WTC11 (cell line): ENCODE results near the gene ZBP1.

Experiments used
- TF ChIP-seq, protein P1 (sequence below): sonication (generic); formaldehyde crosslinking; IDR thresholded peaks from 2 replicates; pipeline ENCODE4 v1.8.1; 2022; ENCODE audit warnings: low read depth, missing genetic modification reagents, borderline replicate concordance
- TF ChIP-seq, protein P2 (sequence below): fragments of 200-600 bp; IDR thresholded peaks from 2 replicates; pipeline ENCODE4 v1.8.0; 2022; ENCODE audit warnings: antibody characterized with exemption
- TF ChIP-seq, protein P3 (sequence below): sonication (generic); formaldehyde crosslinking; IDR thresholded peaks from 2 replicates; pipeline ENCODE4 v1.8.0; 2022; ENCODE audit warnings: missing genetic modification reagents
- TF ChIP-seq, protein P4 (sequence below): fragments of 250-450 bp; sonication (Bioruptor Pico); IDR thresholded peaks from 2 replicates; pipeline ENCODE4 v2.1.2; 2022; ENCODE audit warnings: mild to moderate bottlenecking, moderate library complexity

DNA sequence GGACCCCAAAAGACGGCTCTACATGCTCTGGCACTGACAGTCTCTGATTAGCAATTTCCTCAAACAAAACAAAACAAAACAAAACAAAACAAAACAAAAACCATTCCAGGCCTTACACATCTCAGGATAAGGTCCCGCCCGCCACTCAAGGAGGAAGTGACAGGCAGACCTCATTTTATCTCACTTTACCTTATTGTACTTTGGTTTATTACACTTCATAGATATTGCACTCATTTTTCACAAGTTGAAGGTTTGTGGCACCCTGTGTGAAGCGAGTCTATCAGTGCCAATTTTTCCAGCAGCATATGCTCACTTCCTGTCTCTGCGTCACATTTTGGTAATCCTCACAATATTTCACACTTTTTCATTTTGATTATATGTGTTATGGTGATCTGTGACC is 15.2 kb downstream of the ZBP1 start:
- TF ChIP-seq, protein P1, sequence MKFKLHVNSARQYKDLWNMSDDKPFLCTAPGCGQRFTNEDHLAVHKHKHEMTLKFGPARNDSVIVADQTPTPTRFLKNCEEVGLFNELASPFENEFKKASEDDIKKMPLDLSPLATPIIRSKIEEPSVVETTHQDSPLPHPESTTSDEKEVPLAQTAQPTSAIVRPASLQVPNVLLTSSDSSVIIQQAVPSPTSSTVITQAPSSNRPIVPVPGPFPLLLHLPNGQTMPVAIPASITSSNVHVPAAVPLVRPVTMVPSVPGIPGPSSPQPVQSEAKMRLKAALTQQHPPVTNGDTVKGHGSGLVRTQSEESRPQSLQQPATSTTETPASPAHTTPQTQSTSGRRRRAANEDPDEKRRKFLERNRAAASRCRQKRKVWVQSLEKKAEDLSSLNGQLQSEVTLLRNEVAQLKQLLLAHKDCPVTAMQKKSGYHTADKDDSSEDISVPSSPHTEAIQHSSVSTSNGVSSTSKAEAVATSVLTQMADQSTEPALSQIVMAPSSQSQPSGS (CRISPR knock-in tag), result no peak
- TF ChIP-seq, protein P2, sequence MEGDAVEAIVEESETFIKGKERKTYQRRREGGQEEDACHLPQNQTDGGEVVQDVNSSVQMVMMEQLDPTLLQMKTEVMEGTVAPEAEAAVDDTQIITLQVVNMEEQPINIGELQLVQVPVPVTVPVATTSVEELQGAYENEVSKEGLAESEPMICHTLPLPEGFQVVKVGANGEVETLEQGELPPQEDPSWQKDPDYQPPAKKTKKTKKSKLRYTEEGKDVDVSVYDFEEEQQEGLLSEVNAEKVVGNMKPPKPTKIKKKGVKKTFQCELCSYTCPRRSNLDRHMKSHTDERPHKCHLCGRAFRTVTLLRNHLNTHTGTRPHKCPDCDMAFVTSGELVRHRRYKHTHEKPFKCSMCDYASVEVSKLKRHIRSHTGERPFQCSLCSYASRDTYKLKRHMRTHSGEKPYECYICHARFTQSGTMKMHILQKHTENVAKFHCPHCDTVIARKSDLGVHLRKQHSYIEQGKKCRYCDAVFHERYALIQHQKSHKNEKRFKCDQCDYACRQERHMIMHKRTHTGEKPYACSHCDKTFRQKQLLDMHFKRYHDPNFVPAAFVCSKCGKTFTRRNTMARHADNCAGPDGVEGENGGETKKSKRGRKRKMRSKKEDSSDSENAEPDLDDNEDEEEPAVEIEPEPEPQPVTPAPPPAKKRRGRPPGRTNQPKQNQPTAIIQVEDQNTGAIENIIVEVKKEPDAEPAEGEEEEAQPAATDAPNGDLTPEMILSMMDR, result no peak
- TF ChIP-seq, protein P3, sequence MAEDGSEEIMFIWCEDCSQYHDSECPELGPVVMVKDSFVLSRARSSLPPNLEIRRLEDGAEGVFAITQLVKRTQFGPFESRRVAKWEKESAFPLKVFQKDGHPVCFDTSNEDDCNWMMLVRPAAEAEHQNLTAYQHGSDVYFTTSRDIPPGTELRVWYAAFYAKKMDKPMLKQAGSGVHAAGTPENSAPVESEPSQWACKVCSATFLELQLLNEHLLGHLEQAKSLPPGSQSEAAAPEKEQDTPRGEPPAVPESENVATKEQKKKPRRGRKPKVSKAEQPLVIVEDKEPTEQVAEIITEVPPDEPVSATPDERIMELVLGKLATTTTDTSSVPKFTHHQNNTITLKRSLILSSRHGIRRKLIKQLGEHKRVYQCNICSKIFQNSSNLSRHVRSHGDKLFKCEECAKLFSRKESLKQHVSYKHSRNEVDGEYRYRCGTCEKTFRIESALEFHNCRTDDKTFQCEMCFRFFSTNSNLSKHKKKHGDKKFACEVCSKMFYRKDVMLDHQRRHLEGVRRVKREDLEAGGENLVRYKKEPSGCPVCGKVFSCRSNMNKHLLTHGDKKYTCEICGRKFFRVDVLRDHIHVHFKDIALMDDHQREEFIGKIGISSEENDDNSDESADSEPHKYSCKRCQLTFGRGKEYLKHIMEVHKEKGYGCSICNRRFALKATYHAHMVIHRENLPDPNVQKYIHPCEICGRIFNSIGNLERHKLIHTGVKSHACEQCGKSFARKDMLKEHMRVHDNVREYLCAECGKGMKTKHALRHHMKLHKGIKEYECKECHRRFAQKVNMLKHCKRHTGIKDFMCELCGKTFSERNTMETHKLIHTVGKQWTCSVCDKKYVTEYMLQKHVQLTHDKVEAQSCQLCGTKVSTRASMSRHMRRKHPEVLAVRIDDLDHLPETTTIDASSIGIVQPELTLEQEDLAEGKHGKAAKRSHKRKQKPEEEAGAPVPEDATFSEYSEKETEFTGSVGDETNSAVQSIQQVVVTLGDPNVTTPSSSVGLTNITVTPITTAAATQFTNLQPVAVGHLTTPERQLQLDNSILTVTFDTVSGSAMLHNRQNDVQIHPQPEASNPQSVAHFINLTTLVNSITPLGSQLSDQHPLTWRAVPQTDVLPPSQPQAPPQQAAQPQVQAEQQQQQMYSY (CRISPR knock-in tag), result no peak
- TF ChIP-seq, protein P4, sequence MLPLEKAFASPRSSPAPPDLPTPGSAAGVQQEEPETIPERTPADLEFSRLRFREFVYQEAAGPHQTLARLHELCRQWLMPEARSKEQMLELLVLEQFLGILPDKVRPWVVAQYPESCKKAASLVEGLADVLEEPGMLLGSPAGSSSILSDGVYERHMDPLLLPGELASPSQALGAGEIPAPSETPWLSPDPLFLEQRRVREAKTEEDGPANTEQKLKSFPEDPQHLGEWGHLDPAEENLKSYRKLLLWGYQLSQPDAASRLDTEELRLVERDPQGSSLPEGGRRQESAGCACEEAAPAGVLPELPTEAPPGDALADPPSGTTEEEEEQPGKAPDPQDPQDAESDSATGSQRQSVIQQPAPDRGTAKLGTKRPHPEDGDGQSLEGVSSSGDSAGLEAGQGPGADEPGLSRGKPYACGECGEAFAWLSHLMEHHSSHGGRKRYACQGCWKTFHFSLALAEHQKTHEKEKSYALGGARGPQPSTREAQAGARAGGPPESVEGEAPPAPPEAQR (CRISPR knock-in tag), result no peak
